CD4-positive, alpha-beta T cell treated with Interleukin-4 for 4 hours (primary cell): ENCODE data around the gene ZBP1.

Source experiments
- DNase-seq: peaks from one replicate; pipeline ENCODE4 v3.0.0-alpha.2; 2020

ZBP1 gene

GRCh38 chr20:57620274-57620990 lies at the start of gene ZBP1:
TSS of gene ZBP1 (minus strand) at chr20:57620426. CDS start at chr20:57620295, 131 bp downstream.
- DNase-seq, result peak; percentile 75

GRCh38 chr20:57669632-57670031 lies 49.4 kb upstream of the ZBP1 start:
- no peak for DNase-seq

GRCh38 chr20:57667924-57668782 lies 47.9 kb upstream of the ZBP1 start:
- no peak for DNase-seq

- DNase-seq, result no peak
Measured at GRCh38 chr20:57667388-57667787, 47.2 kb upstream of the ZBP1 start.

GRCh38 chr20:57666834-57667157 lies 46.6 kb upstream of the ZBP1 start:
- DNase-seq, result no peak

GRCh38 chr20:57666106-57666833 lies 46.0 kb upstream of the ZBP1 start:
- DNase-seq, result no peak

GRCh38 chr20:57665589-57665971 lies 45.4 kb upstream of the ZBP1 start:
- no peak for DNase-seq

- no peak for DNase-seq
Measured at GRCh38 chr20:57664924-57665588, 44.8 kb upstream of the ZBP1 start.

GRCh38 chr20:57664476-57664875 lies 44.2 kb upstream of the ZBP1 start:
- no peak for DNase-seq

- DNase-seq, result no peak
Measured at GRCh38 chr20:57663681-57664451, 43.6 kb upstream of the ZBP1 start.

GRCh38 chr20:57663241-57663640 lies 43.0 kb upstream of the ZBP1 start:
- no peak for DNase-seq

GRCh38 chr20:57662456-57663240 lies 42.4 kb upstream of the ZBP1 start:
- no peak for DNase-seq

GRCh38 chr20:57661746-57662455 lies 41.7 kb upstream of the ZBP1 start:
- DNase-seq, result no peak

GRCh38 chr20:57660922-57661745 lies 40.9 kb upstream of the ZBP1 start:
- DNase-seq, result no peak

- no peak for DNase-seq
Measured at GRCh38 chr20:57660181-57660921, 40.1 kb upstream of the ZBP1 start.

GRCh38 chr20:57659517-57660180 lies 39.4 kb upstream of the ZBP1 start:
- no peak for DNase-seq

- no peak for DNase-seq
Measured at GRCh38 chr20:57658833-57659516, 38.7 kb upstream of the ZBP1 start.

GRCh38 chr20:57658447-57658832 lies 38.2 kb upstream of the ZBP1 start:
- no peak for DNase-seq
